Lung (tissue), 12 donors: ENCODE data around the gene LEF1. TPM values are rescaled to one million over a fixed set of nuclear protein-coding genes. Genes with fewer than 3 reads are reported as not detected.

Experiments used
- ATAC-seq: fragments of 200-7000 bp; cut with Tn5 transposase; one replicate; pipeline ENCODE4 v1.9.1; 2020; ENCODE audit warnings: moderate number of reproducible peaks; ENCODE audit not compliant: insufficient read depth, low FRiP score
- DNase-seq, 3 donors: peaks; one replicate each; pipeline ENCODE4 v3.0.0-alpha.2; 2013 to 2017
- H3K27ac ChIP-seq, 2 donors: one replicate each; pipeline ENCODE4 v1.5.1; 2013; ENCODE audit warnings: mild to moderate bottlenecking in 2 of 2, moderate library complexity in 2 of 2, control low read depth in 1 of 2, inconsistent platforms in 1 of 2, low read depth in 1 of 2, low read length in 1 of 2
- H3K27me3 ChIP-seq, 3 donors: one replicate each; pipeline ENCODE4 v1.5.1; 2013; ENCODE audit warnings: low read length in 2 of 3; ENCODE audit not compliant: control insufficient read depth in 3 of 3, insufficient read depth in 3 of 3
- H3K36me3 ChIP-seq, 4 donors: one replicate each; pipeline ENCODE4 v1.5.1; 2013; ENCODE audit warnings: low read length in 4 of 4, mild to moderate bottlenecking in 1 of 4, moderate library complexity in 1 of 4; ENCODE audit not compliant: control insufficient read depth in 4 of 4, insufficient read depth in 4 of 4
- H3K4me1 ChIP-seq, 5 donors: one replicate each; pipeline ENCODE4 v1.5.1; 2013; ENCODE audit warnings: low read length in 5 of 5, mild to moderate bottlenecking in 2 of 5, moderate library complexity in 1 of 5; ENCODE audit not compliant: control insufficient read depth in 5 of 5, insufficient read depth in 5 of 5
- H3K4me3 ChIP-seq: one replicate; pipeline ENCODE4 v1.5.1; 2013; ENCODE audit warnings: mild to moderate bottlenecking, control low read depth, moderate library complexity
- H3K9ac ChIP-seq, 2 donors: one replicate each; pipeline ENCODE4 v1.5.1; 2013; ENCODE audit warnings: low read length in 2 of 2, control low read depth in 1 of 2; ENCODE audit not compliant: insufficient read depth in 1 of 2
- H3K9me3 ChIP-seq, 4 donors: one replicate each; pipeline ENCODE4 v1.5.1; 2013; ENCODE audit warnings: low read length in 3 of 4, mild to moderate bottlenecking in 1 of 4, moderate library complexity in 1 of 4; ENCODE audit not compliant: control insufficient read depth in 4 of 4, insufficient read depth in 3 of 4
- CTCF ChIP-seq: IDR thresholded peaks from 2 replicates; pipeline ENCODE4 v1.5.1; 2012; ENCODE audit warnings: mild to moderate bottlenecking; ENCODE audit errors: control extremely low read depth, extremely low read depth
- WGBS, 2 donors: extraction: QIAGEN DNeasy Blood & Tissue Kit; methylation state at CpG; one replicate each; pipeline ENCODE4 v1.1.7; 2013; 5-methylcytosine and 5-hydroxymethylcytosine counted together
- polyA plus RNA-seq, 2 donors: library from polyadenylated mRNA; stranded (reverse); fragments of 200-250 nt; gene quantifications; one replicate each; pipeline ENCODE4 v1.2.1, GENCODE V29; 2013
- total RNA-seq, 2 donors: library from RNA; depleted of rRNA in 1 of 2; stranded (reverse); fragments of >200 nt in 1 of 2; gene quantifications; one replicate each; pipeline ENCODE4 v1.2.1, GENCODE V29; 2014 to 2021
- donor health status: control.
- donor health status: control.
- donor health status: Bipolar disorder and iron deficiency.
- donor health status: healthy.
- donor health status: DM: yes; HTN: yes; CAD: no.

The LEF1 gene
- total and polyA plus RNA-seq, 4 donors, result 2.7 to 25.4 (median 4.0) TPM

- no peaks in the 10 kb centered on the region for H3K36me3 ChIP-seq
- WGBS, 2 donors, result 2% methylated on average over 39 to 43 of the region's 43 CpGs
- no peak overlapping the region for H3K9ac ChIP-seq
- ATAC-seq (peak; percentile 36), DNase-seq (peak; percentile 77 to 81 (median 79))
- no peaks in the 10 kb centered on the region for H3K9me3 ChIP-seq
- H3K27ac ChIP-seq, result peak overlapping the region in 1 of 2 donors; percentile 50
- no peak for TF ChIP-seq CTCF
- peak overlapping the region; percentile 34 for H3K4me3 ChIP-seq
- peaks cover 0 to 28% (median 0%) of the 10 kb centered on the region in 5 donors for H3K4me1 ChIP-seq
- peaks cover 0 to 33% (median 30%) of the 10 kb centered on the region in 3 donors for H3K27me3 ChIP-seq
These were observed 3.6 kb upstream of the LEF1 start for GRCh38 chr4:108172231-108172752.

- peak; percentile 63 to 72 (median 65) for DNase-seq
- TF ChIP-seq CTCF, result no peak
- Histone ChIP-seq H3K9me3 (no peaks in the 10 kb centered on the region), H3K27me3 (peaks cover 0 to 33% (median 30%) of the 10 kb centered on the region in 3 donors), H3K9ac (no peak overlapping the region), H3K27ac (no peak overlapping the region), H3K4me1 (peaks cover 0 to 30% (median 0%) of the 10 kb centered on the region in 5 donors), H3K4me3 (no peak overlapping the region), H3K36me3 (no peaks in the 10 kb centered on the region)
- 3 to 11% methylated on average over 52 of the region's 52 CpGs for WGBS, 2 donors
- no peak for ATAC-seq
These were observed 2.9 kb upstream of the LEF1 start for GRCh38 chr4:108171339-108172230.

GRCh38 chr4:108170631-108171338, 2.1 kb upstream of the LEF1 start:
- DNase-seq, result peak in 1 of 3 donors; percentile 43
- no peak overlapping the region for H3K4me3 ChIP-seq
- no peak for ATAC-seq
- 19 to 40% methylated on average over 8 of the region's 8 CpGs for WGBS, 2 donors
- H3K36me3 ChIP-seq, result no peaks in the 10 kb centered on the region
- H3K9me3 ChIP-seq, result no peaks in the 10 kb centered on the region
- no peak overlapping the region for H3K9ac ChIP-seq
- no peak overlapping the region for H3K27ac ChIP-seq
- H3K4me1 ChIP-seq, result peaks cover 0 to 36% (median 0%) of the 10 kb centered on the region in 5 donors
- no peak for TF ChIP-seq CTCF
- H3K27me3 ChIP-seq, result peaks cover 0 to 33% (median 30%) of the 10 kb centered on the region in 3 donors
